ENCODE data around the gene IL4. TPM values are rescaled to one million over a fixed set of nuclear protein-coding genes. Genes with fewer than 3 reads are reported as not detected.

IL4 gene
- total RNA-seq, 6 experiments from 2014 or later = not detected

DNA sequence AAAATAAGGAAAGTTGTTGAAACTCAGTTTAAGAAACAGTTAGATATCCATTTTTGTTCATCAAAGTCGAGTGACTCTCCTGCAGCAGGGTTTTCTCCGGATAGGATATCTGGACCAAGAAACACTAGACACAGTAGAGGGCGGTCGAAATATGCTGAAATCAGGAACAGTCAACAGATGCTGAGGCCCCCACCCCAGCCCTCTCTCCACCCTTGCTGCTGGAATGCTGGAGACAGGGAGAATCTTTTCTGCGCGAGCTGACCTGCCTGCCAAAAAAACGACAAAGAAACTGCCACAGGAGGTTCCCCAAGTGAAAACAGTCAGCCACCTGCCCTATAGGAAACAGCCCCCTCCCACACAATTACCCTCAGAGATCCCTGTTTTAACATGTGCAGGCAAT, 20.1 kb upstream of the IL4 start:
- DNase-seq = no peak
- TF ChIP-seq CTCF (IDR thresholded peaks at IDR 0.05) = no peak
- Mint-ChIP-seq H3K9me3 (no peaks in the 10 kb centered on the region), H3K4me1 (ENCODE audit: low read depth) (no peaks in the 10 kb centered on the region), H3K36me3 (ENCODE audit: low read depth) (no peaks in the 10 kb centered on the region), H3K4me3 (no peak overlapping the region), H3K27ac (no peak overlapping the region), H3K27me3 (ENCODE audit: insufficient read depth) (peaks cover 20% of the 10 kb centered on the region)

DNA sequence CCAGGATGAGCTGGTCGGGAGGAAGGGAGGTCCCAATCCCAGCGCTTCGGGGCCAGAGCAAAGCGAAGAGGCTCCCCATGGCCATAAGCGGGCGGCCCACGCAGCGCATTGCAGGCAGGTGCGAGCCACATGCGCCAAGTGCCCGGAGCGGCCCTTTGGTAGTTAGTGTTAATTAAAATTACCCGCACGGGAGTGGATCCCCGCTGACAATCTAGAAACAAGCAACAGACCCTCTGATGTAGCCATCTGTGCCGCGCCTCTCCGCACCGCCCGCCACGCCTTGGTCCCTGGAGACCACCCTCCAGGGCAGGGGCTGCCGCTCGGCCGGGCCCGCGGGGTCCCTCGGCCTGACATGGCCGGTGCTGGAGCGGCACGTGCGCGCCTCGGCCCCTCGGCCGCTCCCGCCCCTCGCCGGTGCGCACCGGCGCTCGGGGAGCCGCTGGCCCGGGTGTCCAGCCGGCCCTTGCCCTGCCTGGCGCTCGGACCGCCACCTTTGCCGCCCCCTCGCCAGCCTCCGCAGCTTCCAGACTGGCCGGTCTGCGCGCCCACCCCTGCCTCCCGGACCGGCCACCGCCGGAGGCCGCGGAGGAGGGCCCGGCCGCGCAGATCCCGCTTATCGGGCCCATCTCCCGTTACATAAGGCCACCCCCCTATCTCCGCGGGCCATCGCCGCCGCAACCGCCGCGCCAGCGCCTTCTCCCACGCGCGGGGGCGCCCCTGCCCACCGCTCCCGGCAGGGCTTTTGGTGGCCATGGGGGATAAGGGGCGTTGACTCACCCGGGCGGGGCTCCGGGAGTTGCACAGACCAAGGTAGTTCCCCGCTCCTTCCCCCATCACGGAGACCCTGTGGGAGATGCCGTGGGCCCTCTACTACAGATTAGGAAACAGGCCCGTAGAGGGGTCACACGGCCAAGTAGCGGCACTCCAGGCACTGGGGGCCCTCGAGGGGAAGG, 17.7 kb upstream of the IL4 start:
- peaks cover 21% of the 10 kb centered on the region for H3K27me3 Mint-ChIP-seq (ENCODE audit: insufficient read depth)
- TF ChIP-seq CTCF (IDR thresholded peaks at IDR 0.05) = peak; percentile 32; the same call in 1 of the 2 replicates
- no peak for DNase-seq
- no peaks in the 10 kb centered on the region for H3K9me3 Mint-ChIP-seq
- H3K4me3 Mint-ChIP-seq = peak overlapping the region; percentile 60
- H3K27ac Mint-ChIP-seq = no peak overlapping the region
- no peaks in the 10 kb centered on the region for H3K36me3 Mint-ChIP-seq (ENCODE audit: low read depth)
- no peaks in the 10 kb centered on the region for H3K4me1 Mint-ChIP-seq (ENCODE audit: low read depth)

GRCh38 chr5:132656774-132657355, 16.9 kb upstream of the IL4 start:
- no peak for TF ChIP-seq CTCF (IDR thresholded peaks at IDR 0.05)
- H3K9me3 Mint-ChIP-seq = no peaks in the 10 kb centered on the region
- H3K4me1 Mint-ChIP-seq (ENCODE audit: low read depth) = no peaks in the 10 kb centered on the region
- peaks cover 21% of the 10 kb centered on the region for H3K27me3 Mint-ChIP-seq (ENCODE audit: insufficient read depth)
- H3K4me3 Mint-ChIP-seq = no peak overlapping the region; the same call in 1 of the 2 replicates
- H3K27ac Mint-ChIP-seq = no peak overlapping the region
- DNase-seq = no peak
- no peaks in the 10 kb centered on the region for H3K36me3 Mint-ChIP-seq (ENCODE audit: low read depth)

DNA sequence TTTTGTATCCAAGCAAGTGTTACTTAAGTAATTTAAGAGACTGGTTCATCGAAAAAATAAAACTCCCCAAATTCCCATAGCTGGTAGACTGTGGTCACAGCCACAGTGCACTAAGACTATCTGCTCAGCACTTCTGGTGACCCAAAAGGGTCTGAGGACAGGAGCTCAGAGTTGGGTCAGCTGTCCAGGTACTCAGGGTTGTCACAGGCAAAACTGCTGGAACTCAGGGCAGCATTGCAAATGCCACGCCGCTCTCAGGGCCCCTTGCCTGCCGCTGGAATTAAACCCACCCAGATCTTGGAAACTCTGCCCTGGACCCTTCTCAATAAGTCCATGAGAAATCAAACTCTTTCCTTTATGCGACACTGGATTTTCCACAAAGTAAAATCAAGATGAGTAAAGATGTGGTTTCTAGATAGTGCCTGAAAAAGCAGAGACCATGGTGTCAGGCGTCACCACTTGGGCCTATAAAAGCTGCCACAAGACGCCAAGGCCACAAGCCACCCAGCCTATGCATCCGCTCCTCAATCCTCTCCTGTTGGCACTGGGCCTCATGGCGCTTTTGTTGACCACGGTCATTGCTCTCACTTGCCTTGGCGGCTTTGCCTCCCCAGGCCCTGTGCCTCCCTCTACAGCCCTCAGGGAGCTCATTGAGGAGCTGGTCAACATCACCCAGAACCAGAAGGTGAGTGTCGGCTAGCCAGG, 16.0 kb upstream of the IL4 start, which contains the start of gene IL13:
Gene IL13 (plus strand): TSS at position 498 of the 705 bp plus-strand sequence. CDS start 14 bp downstream, at position 512.
- Mint-ChIP-seq H3K4me1 (ENCODE audit: low read depth) (no peaks in the 10 kb centered on the region), H3K4me3 (no peak within 1 kb of the TSS), H3K36me3 (ENCODE audit: low read depth) (no peaks in the 10 kb centered on the region), H3K27ac (no peak within 1 kb of the TSS), H3K27me3 (ENCODE audit: insufficient read depth) (peaks cover 20% of the 10 kb centered on the region), H3K9me3 (no peaks in the 10 kb centered on the region)
- TF ChIP-seq CTCF (IDR thresholded peaks at IDR 0.05) = no peak
- DNase-seq = no peak

DNA sequence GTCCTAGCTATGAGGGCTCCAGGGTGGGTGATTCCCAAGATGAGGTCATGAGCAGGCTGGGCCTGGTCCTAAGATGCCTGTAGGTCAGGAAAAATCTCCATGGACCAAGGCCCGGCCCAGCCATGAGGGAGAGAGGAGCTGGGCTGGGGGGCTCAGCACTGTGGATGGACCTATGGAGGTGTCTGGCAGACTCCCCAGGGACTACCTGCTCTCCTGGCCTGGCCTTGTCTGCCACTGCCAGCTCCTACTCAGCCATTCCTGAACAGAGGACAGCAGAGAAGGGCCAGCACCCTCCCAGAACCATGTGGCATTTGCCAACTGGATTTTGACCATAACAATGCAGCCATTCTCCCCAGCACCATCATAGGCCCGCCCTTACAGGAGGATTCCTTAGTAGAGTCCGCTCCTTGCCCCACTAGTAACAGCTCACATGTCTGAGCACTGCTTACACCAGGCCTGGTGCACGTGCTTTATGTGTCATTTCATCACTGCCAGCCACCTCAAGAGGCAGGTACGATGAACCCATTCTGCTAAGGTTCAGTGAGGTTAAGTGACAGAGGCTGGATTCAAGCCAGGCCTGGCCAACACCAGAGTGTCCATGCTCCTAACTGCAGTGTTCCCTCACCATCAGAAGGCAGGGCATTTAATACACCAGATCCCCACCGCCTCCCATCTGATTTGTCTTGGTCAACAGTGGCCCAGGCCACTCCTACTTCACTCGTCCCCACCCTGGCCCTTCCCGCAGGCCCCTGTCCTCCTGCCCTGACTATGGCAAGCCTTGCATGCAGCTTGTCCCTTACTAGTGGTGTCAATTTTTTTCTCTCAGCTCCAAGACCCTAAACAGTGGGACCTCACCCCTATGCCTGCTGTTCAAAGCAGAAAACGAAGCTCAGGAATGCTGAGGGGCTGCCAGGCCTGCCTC, 15.1 kb upstream of the IL4 start:
- Mint-ChIP-seq H3K4me1 (ENCODE audit: low read depth) (no peaks in the 10 kb centered on the region), H3K9me3 (no peaks in the 10 kb centered on the region), H3K27me3 (ENCODE audit: insufficient read depth) (peaks cover 18% of the 10 kb centered on the region), H3K4me3 (no peak overlapping the region), H3K36me3 (ENCODE audit: low read depth) (no peaks in the 10 kb centered on the region), H3K27ac (no peak overlapping the region)
- no peak for DNase-seq
- no peak for TF ChIP-seq CTCF (IDR thresholded peaks at IDR 0.05)

Data from HFFc6 (cell line).